ENCODE data around the gene TP53INP2. TPM values are rescaled to one million over a fixed set of nuclear protein-coding genes. Genes with fewer than 3 reads are reported as not detected.
"Not testable (repeated sequence)": the region's sequence is repeated elsewhere in the genome, so short reads cannot be mapped to it uniquely, and the experiment has no call there.

Gene TP53INP2
- total RNA-seq, 1 experiment from 2014 or later, result 1.8 TPM

GRCh38 chr20:34717230-34718095 lies 13.3 kb downstream of the TP53INP2 start:
- Mint-ChIP-seq H3K27me3 (ENCODE audit: insufficient read depth, unreplicated experiment) (no peaks in the 10 kb centered on the region), H3K9me3 (ENCODE audit: unreplicated experiment) (no peaks in the 10 kb centered on the region), H3K36me3 (ENCODE audit: insufficient read depth, unreplicated experiment) (peaks cover 63% of the 10 kb centered on the region), H3K27ac (ENCODE audit: low read depth, unreplicated experiment) (no peak overlapping the region), H3K4me3 (ENCODE audit: unreplicated experiment) (no peak overlapping the region), H3K4me1 (ENCODE audit: insufficient read depth, unreplicated experiment) (peaks cover 10% of the 10 kb centered on the region)
- BruUV-seq (replicated peaks), result no TSS peak
- POLR2A ChIA-PET, result interaction anchor here (1.2 kb wide), 1 partner anchor 40 kb away, joined by 3 read pairs; the partner anchor contains the start of gene PIGU
- TF ChIP-seq, protein P1, sequence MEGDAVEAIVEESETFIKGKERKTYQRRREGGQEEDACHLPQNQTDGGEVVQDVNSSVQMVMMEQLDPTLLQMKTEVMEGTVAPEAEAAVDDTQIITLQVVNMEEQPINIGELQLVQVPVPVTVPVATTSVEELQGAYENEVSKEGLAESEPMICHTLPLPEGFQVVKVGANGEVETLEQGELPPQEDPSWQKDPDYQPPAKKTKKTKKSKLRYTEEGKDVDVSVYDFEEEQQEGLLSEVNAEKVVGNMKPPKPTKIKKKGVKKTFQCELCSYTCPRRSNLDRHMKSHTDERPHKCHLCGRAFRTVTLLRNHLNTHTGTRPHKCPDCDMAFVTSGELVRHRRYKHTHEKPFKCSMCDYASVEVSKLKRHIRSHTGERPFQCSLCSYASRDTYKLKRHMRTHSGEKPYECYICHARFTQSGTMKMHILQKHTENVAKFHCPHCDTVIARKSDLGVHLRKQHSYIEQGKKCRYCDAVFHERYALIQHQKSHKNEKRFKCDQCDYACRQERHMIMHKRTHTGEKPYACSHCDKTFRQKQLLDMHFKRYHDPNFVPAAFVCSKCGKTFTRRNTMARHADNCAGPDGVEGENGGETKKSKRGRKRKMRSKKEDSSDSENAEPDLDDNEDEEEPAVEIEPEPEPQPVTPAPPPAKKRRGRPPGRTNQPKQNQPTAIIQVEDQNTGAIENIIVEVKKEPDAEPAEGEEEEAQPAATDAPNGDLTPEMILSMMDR (IDR thresholded peaks at IDR 0.05; ENCODE audit: unreplicated experiment), result no peak
- CTCF ChIA-PET, result no interaction called here
- DNase-seq (ENCODE audit: unreplicated experiment), result no peak
- intact Hi-C loops (cut with micrococcal nuclease), result no loop called here

GRCh38 chr20:34719242-34720017 lies 15.3 kb downstream of the TP53INP2 start:
- POLR2A ChIA-PET, result interaction anchor here (0.6 to 1.6 kb wide), 6 partner anchors 10 to 203 kb away, joined by 3 to 5 read pairs (median 4); partner anchors contain the start of genes DYNLRB1 and TP53INP2
- BruUV-seq (replicated peaks), result not testable (repeated sequence)
- peaks cover 78% of the 10 kb centered on the region for H3K36me3 Mint-ChIP-seq (ENCODE audit: insufficient read depth, unreplicated experiment)

DNA sequence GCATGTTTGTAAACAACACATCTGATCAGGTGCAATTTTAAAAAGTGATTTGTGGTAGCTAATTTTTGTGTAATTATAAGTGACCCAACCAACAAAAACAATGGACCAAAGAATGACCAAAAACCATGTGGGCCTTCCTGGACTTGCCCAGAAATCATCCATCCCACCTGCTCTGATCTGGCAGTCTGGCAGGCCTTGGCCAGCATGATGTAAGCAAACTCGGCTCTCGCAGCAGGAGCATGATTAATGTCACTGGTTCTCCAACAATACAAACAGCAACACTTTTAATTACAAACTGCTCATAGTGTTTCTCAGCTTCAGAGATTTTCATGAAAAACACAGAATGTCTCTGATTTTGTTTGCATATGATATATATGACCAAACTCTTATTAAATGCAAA lies 16.1 kb downstream of the TP53INP2 start:
- CTCF ChIA-PET, result interaction anchor here (0.6 to 1.2 kb wide), 6 partner anchors 11 to 231 kb away, joined by 3 read pairs; no protein-coding TSS in a partner anchor
- BruUV-seq (replicated peaks), result no TSS peak
- Mint-ChIP-seq H3K27me3 (ENCODE audit: insufficient read depth, unreplicated experiment) (no peaks in the 10 kb centered on the region), H3K36me3 (ENCODE audit: insufficient read depth, unreplicated experiment) (peaks cover 74% of the 10 kb centered on the region), H3K27ac (ENCODE audit: low read depth, unreplicated experiment) (no peak overlapping the region), H3K4me3 (ENCODE audit: unreplicated experiment) (no peak overlapping the region), H3K9me3 (ENCODE audit: unreplicated experiment) (no peaks in the 10 kb centered on the region), H3K4me1 (ENCODE audit: insufficient read depth, unreplicated experiment) (no peaks in the 10 kb centered on the region)
- intact Hi-C loops (cut with micrococcal nuclease), result no loop called here
- TF ChIP-seq, protein P1 (IDR thresholded peaks at IDR 0.05; ENCODE audit: unreplicated experiment), result no peak
- POLR2A ChIA-PET, result interaction anchor here (0.5 to 1.6 kb wide), 5 partner anchors 10 to 18 kb away, joined by 3 to 5 read pairs (median 4); partner anchors contain the start of gene TP53INP2
- DNase-seq (ENCODE audit: unreplicated experiment), result no peak

More at GRCh38 chr20:34719242-34720017, 15.3 kb downstream of the TP53INP2 start:
- DNase-seq (ENCODE audit: unreplicated experiment); H3K4me1 Mint-ChIP-seq (ENCODE audit: insufficient read depth, unreplicated experiment); H3K4me3 Mint-ChIP-seq (ENCODE audit: unreplicated experiment); H3K9me3 Mint-ChIP-seq (ENCODE audit: unreplicated experiment); H3K27ac Mint-ChIP-seq (ENCODE audit: low read depth, unreplicated experiment); intact Hi-C loops (cut with micrococcal nuclease); H3K27me3 Mint-ChIP-seq (ENCODE audit: insufficient read depth, unreplicated experiment): not testable (repeated sequence)
- CTCF ChIA-PET, result interaction anchor here (0.5 to 1.2 kb wide), 3 partner anchors 9 to 50 kb away, joined by 3 read pairs; no protein-coding TSS in a partner anchor

- CTCF ChIA-PET, result interaction anchor here (0.7 to 1.3 kb wide), 3 partner anchors 12 to 144 kb away, joined by 3 to 4 read pairs (median 3); no protein-coding TSS in a partner anchor
- DNase-seq (ENCODE audit: unreplicated experiment); intact Hi-C loops (cut with micrococcal nuclease); POLR2A ChIA-PET; H3K4me3 Mint-ChIP-seq (ENCODE audit: unreplicated experiment); BruUV-seq (replicated peaks); H3K9me3 Mint-ChIP-seq (ENCODE audit: unreplicated experiment); H3K27ac Mint-ChIP-seq (ENCODE audit: low read depth, unreplicated experiment); H3K27me3 Mint-ChIP-seq (ENCODE audit: insufficient read depth, unreplicated experiment); H3K4me1 Mint-ChIP-seq (ENCODE audit: insufficient read depth, unreplicated experiment): not testable (repeated sequence)
- H3K36me3 Mint-ChIP-seq (ENCODE audit: insufficient read depth, unreplicated experiment), result peaks cover 78% of the 10 kb centered on the region
These were observed 18.4 kb downstream of the TP53INP2 start for GRCh38 chr20:34722560-34722959.
